Liver (tissue), 3 donors: ENCODE results near the gene SMIM31.
A peak's percentile ranks its signal among the peaks of the same experiment; 100 is the strongest.

Experiments used
- JUND ChIP-seq, 2 donors: IDR thresholded peaks; 2 replicates each; pipeline ENCODE4 v1.6.1; 2016; ENCODE audit warnings: antibody characterized with exemption in 2 of 2
- MAX ChIP-seq: IDR thresholded peaks from 2 replicates; pipeline ENCODE4 v1.6.1; 2016; ENCODE audit warnings: antibody characterized with exemption
- REST ChIP-seq: IDR thresholded peaks from 2 replicates; pipeline ENCODE4 v1.6.1; 2016; ENCODE audit warnings: antibody characterized with exemption, mild to moderate bottlenecking
- SP1 ChIP-seq: IDR thresholded peaks from 2 replicates; pipeline ENCODE4 v1.6.1; 2018; ENCODE audit warnings: antibody characterized with exemption, mild to moderate bottlenecking
- TAF1 ChIP-seq: conservative IDR thresholded peaks from 2 replicates; pipeline ENCODE4 v1.6.1; 2016; ENCODE audit warnings: antibody characterized with exemption, mild to moderate bottlenecking
- YY1 ChIP-seq: IDR thresholded peaks from 2 replicates; pipeline ENCODE4 v1.6.1; 2016; ENCODE audit warnings: antibody characterized with exemption, mild to moderate bottlenecking
- ZBTB33 ChIP-seq: IDR thresholded peaks from 2 replicates; pipeline ENCODE4 v1.6.1; 2016; ENCODE audit warnings: antibody characterized with exemption
- TF ChIP-seq, protein P1 (sequence below): fragments of 150-350 bp; IDR thresholded peaks from 2 replicates; pipeline ENCODE4 v1.5.1; 2017; ENCODE audit warnings: improper control_type of control experiment, low read depth, low read length; ENCODE audit not compliant: missing input control
- TF ChIP-seq, protein P2 (sequence below): IDR thresholded peaks from 2 replicates; pipeline ENCODE4 v1.6.1; 2016; ENCODE audit warnings: antibody characterized with exemption
- donor health status: healthy.
- donor health status: healthy.

GRCh38 chr4:164748375-164748774 is 5.6 kb upstream of the SMIM31 start:
- TF ChIP-seq, protein P1, sequence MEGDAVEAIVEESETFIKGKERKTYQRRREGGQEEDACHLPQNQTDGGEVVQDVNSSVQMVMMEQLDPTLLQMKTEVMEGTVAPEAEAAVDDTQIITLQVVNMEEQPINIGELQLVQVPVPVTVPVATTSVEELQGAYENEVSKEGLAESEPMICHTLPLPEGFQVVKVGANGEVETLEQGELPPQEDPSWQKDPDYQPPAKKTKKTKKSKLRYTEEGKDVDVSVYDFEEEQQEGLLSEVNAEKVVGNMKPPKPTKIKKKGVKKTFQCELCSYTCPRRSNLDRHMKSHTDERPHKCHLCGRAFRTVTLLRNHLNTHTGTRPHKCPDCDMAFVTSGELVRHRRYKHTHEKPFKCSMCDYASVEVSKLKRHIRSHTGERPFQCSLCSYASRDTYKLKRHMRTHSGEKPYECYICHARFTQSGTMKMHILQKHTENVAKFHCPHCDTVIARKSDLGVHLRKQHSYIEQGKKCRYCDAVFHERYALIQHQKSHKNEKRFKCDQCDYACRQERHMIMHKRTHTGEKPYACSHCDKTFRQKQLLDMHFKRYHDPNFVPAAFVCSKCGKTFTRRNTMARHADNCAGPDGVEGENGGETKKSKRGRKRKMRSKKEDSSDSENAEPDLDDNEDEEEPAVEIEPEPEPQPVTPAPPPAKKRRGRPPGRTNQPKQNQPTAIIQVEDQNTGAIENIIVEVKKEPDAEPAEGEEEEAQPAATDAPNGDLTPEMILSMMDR, result peak; percentile 12
- no peak for TF ChIP-seq YY1
- no peak for TF ChIP-seq MAX
- no peak for TF ChIP-seq REST
- TF ChIP-seq SP1, result no peak
- TF ChIP-seq, protein P2, sequence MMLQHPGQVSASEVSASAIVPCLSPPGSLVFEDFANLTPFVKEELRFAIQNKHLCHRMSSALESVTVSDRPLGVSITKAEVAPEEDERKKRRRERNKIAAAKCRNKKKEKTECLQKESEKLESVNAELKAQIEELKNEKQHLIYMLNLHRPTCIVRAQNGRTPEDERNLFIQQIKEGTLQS, result no peak
- no peak for TF ChIP-seq ZBTB33
- no peak for TF ChIP-seq JUND (IDR thresholded peaks at IDR 0.05)
- no peak for TF ChIP-seq TAF1
